ENCODE data around the gene C17orf75. TPM values are rescaled to one million over a fixed set of nuclear protein-coding genes. Genes with fewer than 3 reads are reported as not detected.
"Not testable (repeated sequence)": the region's sequence is repeated elsewhere in the genome, so short reads cannot be mapped to it uniquely, and the experiment has no call there.

The C17orf75 gene
- total and polyA plus RNA-seq, 4 donors, result 4.7 to 10.1 (median 7.6) TPM

DNA sequence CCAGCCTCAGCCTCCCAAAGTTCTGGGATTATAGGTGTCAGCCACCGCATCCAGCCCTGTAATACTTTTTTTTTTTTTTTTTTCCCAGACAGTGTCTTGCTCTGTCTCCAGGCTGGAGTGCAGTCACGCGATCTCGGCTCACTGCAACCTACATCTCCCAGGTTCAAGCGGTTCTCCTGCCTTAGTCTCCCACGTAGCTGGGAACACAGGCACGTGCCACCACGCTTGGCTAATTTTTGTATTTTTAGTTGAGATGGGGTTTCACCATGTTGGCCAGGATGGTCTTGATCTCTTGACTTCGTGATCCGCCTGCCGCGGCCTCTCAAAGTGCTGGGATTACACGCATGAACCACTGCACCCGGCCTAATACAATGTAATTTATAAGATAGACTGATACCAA, 46.2 kb upstream of the C17orf75 start:
- H3K36me3 ChIP-seq (ENCODE audit: control insufficient read depth in 4 of 4, insufficient read depth in 3 of 4, low read depth in 1 of 4, low read length in 3 of 4), result not testable (repeated sequence)

DNA sequence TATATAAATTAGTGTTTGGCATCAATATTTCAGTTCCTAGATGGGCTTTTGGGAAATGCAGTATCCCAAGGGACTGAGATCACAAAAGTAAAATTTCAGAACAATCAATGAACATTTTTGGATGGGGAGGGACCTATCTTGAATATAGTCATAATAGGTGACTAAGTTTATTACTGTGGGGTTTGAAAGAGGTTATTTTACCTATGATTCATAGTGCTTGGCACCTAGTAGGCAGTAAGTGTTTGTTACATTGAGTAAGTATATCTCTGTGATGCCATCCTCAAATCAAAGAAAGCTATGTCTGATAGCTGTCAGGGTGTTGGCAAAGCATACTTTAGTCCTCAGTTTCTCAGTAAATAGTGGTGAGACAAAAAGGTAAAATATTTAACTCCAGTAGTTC, 44.9 kb upstream of the C17orf75 start:
- TF ChIP-seq YY1 (IDR thresholded peaks at IDR 0.05) (no peak), FOXA1 (IDR thresholded peaks at IDR 0.05) (no peak), EGR1 (IDR thresholded peaks at IDR 0.05; ENCODE audit: low read depth in 2 of 2) (no peak), RXRA (IDR thresholded peaks at IDR 0.05) (no peak)
- H3K4me1 ChIP-seq (ENCODE audit: control insufficient read depth in 4 of 4, insufficient read depth in 4 of 4, low read length in 3 of 4), result peaks cover 3 to 10% (median 6%) of the 10 kb centered on the region in 4 donors
- peaks cover 3 to 10% (median 6%) of the 10 kb centered on the region in 4 donors for H3K36me3 ChIP-seq (ENCODE audit: control insufficient read depth in 4 of 4, insufficient read depth in 3 of 4, low read depth in 1 of 4, low read length in 3 of 4)
- no peak overlapping the region for H3K27ac ChIP-seq (ENCODE audit: low read depth in 1 of 2, low read length in 2 of 2)
- H3K27me3 ChIP-seq (ENCODE audit: control insufficient read depth in 4 of 4, insufficient read depth in 4 of 4, low read length in 3 of 4), result no peaks in the 10 kb centered on the region
- H3K9ac ChIP-seq (ENCODE audit: low read depth in 1 of 2, low read length in 2 of 2), result no peak overlapping the region
- no peak for DNase-seq (ENCODE audit: low spot score)
- no peaks in the 10 kb centered on the region for H3K9me3 ChIP-seq (ENCODE audit: control insufficient read depth in 4 of 4, low read length in 3 of 4)
- H3K4me3 ChIP-seq (ENCODE audit: low read depth in 1 of 3, low read length in 3 of 3), result no peak overlapping the region

More for the DNA sequence above, 46.2 kb upstream of the C17orf75 start:
- H3K4me1 ChIP-seq (ENCODE audit: control insufficient read depth in 4 of 4, insufficient read depth in 4 of 4, low read length in 3 of 4); DNase-seq (ENCODE audit: low spot score); H3K9ac ChIP-seq (ENCODE audit: low read depth in 1 of 2, low read length in 2 of 2); H3K4me3 ChIP-seq (ENCODE audit: low read depth in 1 of 3, low read length in 3 of 3); H3K27ac ChIP-seq (ENCODE audit: low read depth in 1 of 2, low read length in 2 of 2); H3K9me3 ChIP-seq (ENCODE audit: control insufficient read depth in 4 of 4, low read length in 3 of 4); H3K27me3 ChIP-seq (ENCODE audit: control insufficient read depth in 4 of 4, insufficient read depth in 4 of 4, low read length in 3 of 4): not testable (repeated sequence)
- WGBS, result 98% methylated on average over 14 of the region's 14 CpGs

DNA sequence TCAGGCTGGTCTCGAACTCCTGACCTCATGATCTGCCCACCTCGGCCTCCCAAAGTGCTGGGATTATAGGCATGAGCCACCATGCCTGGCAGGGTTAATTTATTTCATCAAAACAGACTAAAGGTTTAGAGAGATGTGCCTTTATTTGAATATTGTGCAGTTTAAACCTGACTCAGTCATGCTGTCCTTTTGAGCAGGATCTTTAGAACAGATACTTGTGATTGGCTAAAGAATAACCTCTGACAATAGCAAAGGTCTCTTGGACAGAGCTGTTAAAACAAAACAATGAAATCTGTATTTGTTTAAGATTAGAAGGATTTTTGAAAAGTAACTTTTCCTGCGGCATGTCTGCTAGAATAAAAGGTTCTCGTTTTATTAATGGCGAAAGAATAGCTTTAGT, 44.0 kb upstream of the C17orf75 start:
- peaks cover 3 to 10% (median 6%) of the 10 kb centered on the region in 4 donors for H3K4me1 ChIP-seq (ENCODE audit: control insufficient read depth in 4 of 4, insufficient read depth in 4 of 4, low read length in 3 of 4)
- no peak overlapping the region for H3K27ac ChIP-seq (ENCODE audit: low read depth in 1 of 2, low read length in 2 of 2)
- H3K9me3 ChIP-seq (ENCODE audit: control insufficient read depth in 4 of 4, low read length in 3 of 4), result no peaks in the 10 kb centered on the region
- no peak overlapping the region for H3K4me3 ChIP-seq (ENCODE audit: low read depth in 1 of 3, low read length in 3 of 3)
- H3K36me3 ChIP-seq (ENCODE audit: control insufficient read depth in 4 of 4, insufficient read depth in 3 of 4, low read depth in 1 of 4, low read length in 3 of 4), result peaks cover 3 to 11% (median 10%) of the 10 kb centered on the region in 4 donors
- 62% methylated on average over 5 of the region's 5 CpGs for WGBS
- DNase-seq (ENCODE audit: low spot score), result no peak
- no peaks in the 10 kb centered on the region for H3K27me3 ChIP-seq (ENCODE audit: control insufficient read depth in 4 of 4, insufficient read depth in 4 of 4, low read length in 3 of 4)
- TF ChIP-seq, protein P1, sequence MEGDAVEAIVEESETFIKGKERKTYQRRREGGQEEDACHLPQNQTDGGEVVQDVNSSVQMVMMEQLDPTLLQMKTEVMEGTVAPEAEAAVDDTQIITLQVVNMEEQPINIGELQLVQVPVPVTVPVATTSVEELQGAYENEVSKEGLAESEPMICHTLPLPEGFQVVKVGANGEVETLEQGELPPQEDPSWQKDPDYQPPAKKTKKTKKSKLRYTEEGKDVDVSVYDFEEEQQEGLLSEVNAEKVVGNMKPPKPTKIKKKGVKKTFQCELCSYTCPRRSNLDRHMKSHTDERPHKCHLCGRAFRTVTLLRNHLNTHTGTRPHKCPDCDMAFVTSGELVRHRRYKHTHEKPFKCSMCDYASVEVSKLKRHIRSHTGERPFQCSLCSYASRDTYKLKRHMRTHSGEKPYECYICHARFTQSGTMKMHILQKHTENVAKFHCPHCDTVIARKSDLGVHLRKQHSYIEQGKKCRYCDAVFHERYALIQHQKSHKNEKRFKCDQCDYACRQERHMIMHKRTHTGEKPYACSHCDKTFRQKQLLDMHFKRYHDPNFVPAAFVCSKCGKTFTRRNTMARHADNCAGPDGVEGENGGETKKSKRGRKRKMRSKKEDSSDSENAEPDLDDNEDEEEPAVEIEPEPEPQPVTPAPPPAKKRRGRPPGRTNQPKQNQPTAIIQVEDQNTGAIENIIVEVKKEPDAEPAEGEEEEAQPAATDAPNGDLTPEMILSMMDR (IDR thresholded peaks at IDR 0.05; ENCODE audit: low read depth, low read length, missing input control), result no peak
- peak in 1 of 2 donors; percentile 44 for TF ChIP-seq HNF4A (conservative IDR thresholded peaks at IDR 0.05)
- no peak overlapping the region for H3K9ac ChIP-seq (ENCODE audit: low read depth in 1 of 2, low read length in 2 of 2)

DNA sequence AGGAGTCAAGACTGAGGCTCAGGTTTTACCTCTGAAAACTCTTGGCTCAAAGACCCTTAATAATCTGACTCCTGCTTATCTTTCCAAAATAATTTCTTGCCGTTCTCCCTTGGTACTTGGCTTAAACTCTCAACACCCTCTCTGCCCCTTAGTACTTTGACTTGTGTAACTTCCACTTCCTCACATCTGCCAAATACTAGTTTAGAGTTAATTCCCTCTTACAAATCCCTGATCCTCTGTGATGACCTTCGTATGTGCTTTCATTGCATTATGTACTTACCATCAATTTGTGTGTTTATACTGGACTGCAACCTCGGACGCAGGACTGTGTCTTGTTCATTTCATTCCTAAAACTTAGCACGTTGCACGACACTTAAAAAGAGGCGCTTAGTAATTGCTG, 43.1 kb upstream of the C17orf75 start:
- H3K4me1 ChIP-seq (ENCODE audit: control insufficient read depth in 4 of 4, insufficient read depth in 4 of 4, low read length in 3 of 4), result peaks cover 3 to 10% (median 6%) of the 10 kb centered on the region in 4 donors
- no peak for TF ChIP-seq TAF1 (conservative IDR thresholded peaks at IDR 0.05)
- TF ChIP-seq GABPA (IDR thresholded peaks at IDR 0.05 in 1 of 2, conservative IDR thresholded peaks at IDR 0.05 in 1 of 2), result no peak
- TF ChIP-seq RXRA (IDR thresholded peaks at IDR 0.05), result peak in 1 of 2 donors; percentile 28
- peak; percentile 7 to 15 for TF ChIP-seq HNF4A (conservative IDR thresholded peaks at IDR 0.05)
- H3K9ac ChIP-seq (ENCODE audit: low read depth in 1 of 2, low read length in 2 of 2), result no peak overlapping the region

More for the DNA sequence above, 43.1 kb upstream of the C17orf75 start:
- DNase-seq (ENCODE audit: low spot score), result no peak
- H3K9me3 ChIP-seq (ENCODE audit: control insufficient read depth in 4 of 4, low read length in 3 of 4), result no peaks in the 10 kb centered on the region
- H3K36me3 ChIP-seq (ENCODE audit: control insufficient read depth in 4 of 4, insufficient read depth in 3 of 4, low read depth in 1 of 4, low read length in 3 of 4), result peaks cover 3 to 13% (median 12%) of the 10 kb centered on the region in 4 donors
- H3K27me3 ChIP-seq (ENCODE audit: control insufficient read depth in 4 of 4, insufficient read depth in 4 of 4, low read length in 3 of 4), result no peaks in the 10 kb centered on the region
- H3K27ac ChIP-seq (ENCODE audit: low read depth in 1 of 2, low read length in 2 of 2), result no peak overlapping the region
- WGBS, result 52% methylated on average over 7 of the region's 7 CpGs
- H3K4me3 ChIP-seq (ENCODE audit: low read depth in 1 of 3, low read length in 3 of 3), result no peak overlapping the region

Data from liver (tissue), 9 donors.